ENCODE results near the gene TNFRSF18. TPM values are rescaled to one million over a fixed set of nuclear protein-coding genes. Genes with fewer than 3 reads are reported as not detected.

TNFRSF18 gene
- total RNA-seq, 1 donor from 2014 or later = 254 TPM

DNA sequence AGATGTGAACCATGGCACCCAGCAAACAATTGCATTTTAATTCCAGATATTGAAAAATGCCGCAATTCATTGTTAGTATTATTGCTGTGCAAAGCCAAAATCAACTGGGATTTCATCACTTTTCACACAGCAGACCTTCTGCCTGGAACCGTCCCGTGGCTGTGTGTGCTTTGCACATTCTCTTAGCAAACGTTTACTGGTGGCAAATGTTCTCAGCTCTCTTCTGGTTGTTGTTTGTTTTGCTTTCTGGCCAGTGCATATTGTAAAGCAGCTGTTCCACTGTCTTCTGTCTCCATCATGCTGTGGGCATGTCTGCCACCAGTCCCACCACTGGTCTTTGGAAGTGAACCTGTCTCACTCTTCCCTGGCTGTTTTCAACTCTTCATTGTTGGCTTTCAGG, 52.5 kb downstream of the TNFRSF18 start:
- intact Hi-C loops (cut with micrococcal nuclease) = no loop called here
- no peak for DNase-seq
- Mint-ChIP-seq H3K9me3 (peaks cover 14% of the 10 kb centered on the region), H3K4me3 (no peak overlapping the region), H3K36me3 (ENCODE audit: low read depth) (peaks cover 5% of the 10 kb centered on the region), H3K27ac (no peak overlapping the region), H3K4me1 (no peaks in the 10 kb centered on the region), H3K27me3 (no peaks in the 10 kb centered on the region)

Other genes starting within 250 kb of the TNFRSF18 start
- 190 and 192 TPM in 2 replicates for gene NOC2L, start 247.3 kb downstream of the TNFRSF18 start, total RNA-seq
- 46.4 and 48.1 TPM in 2 replicates for gene KLHL17, start 246.0 kb downstream of the TNFRSF18 start, total RNA-seq
- gene PLEKHN1, start 240.1 kb downstream of the TNFRSF18 start, total RNA-seq = 1.8 and 2.8 TPM in 2 replicates
- not detected in 2 replicates for gene PERM1, start 224.5 kb downstream of the TNFRSF18 start, total RNA-seq
- gene HES4, start 206.5 kb downstream of the TNFRSF18 start, total RNA-seq = 2.8 and 5.0 TPM in 2 replicates
- 43.3 and 45.5 TPM in 2 replicates for gene ISG15, start 193.1 kb downstream of the TNFRSF18 start, total RNA-seq
- gene AGRN, start 186.5 kb downstream of the TNFRSF18 start, total RNA-seq = 29.6 and 35.8 TPM in 2 replicates
- not detected in 2 replicates for gene RNF223, start 132.3 kb downstream of the TNFRSF18 start, total RNA-seq
- gene C1orf159, start 90.5 kb downstream of the TNFRSF18 start, total RNA-seq = 24.5 and 28.0 TPM in 2 replicates
- not detected in 2 replicates for gene TTLL10, start 32.7 kb downstream of the TNFRSF18 start, total RNA-seq
- gene TNFRSF4, start 7.6 kb upstream of the TNFRSF18 start, total RNA-seq = 692 and 702 TPM in 2 replicates
- gene SDF4, start 25.4 kb upstream of the TNFRSF18 start, total RNA-seq = 175 and 194 TPM in 2 replicates
- gene B3GALT6, start 25.6 kb upstream of the TNFRSF18 start, total RNA-seq = 42.5 and 43.2 TPM in 2 replicates
- 1.3 and 2.8 TPM in 2 replicates for gene C1QTNF12, start 40.1 kb upstream of the TNFRSF18 start, total RNA-seq
- 86.9 and 87.3 TPM in 2 replicates for gene UBE2J2, start 67.3 kb upstream of the TNFRSF18 start, total RNA-seq
- 3.1 and 3.2 TPM in 2 replicates for gene SCNN1D, start 73.8 kb upstream of the TNFRSF18 start, total RNA-seq
- 54.1 and 55.7 TPM in 2 replicates for gene ACAP3, start 101.3 kb upstream of the TNFRSF18 start, total RNA-seq
- 33.4 and 35.2 TPM in 2 replicates for gene PUSL1, start 102.0 kb upstream of the TNFRSF18 start, total RNA-seq
- gene INTS11, start 118.1 kb upstream of the TNFRSF18 start, total RNA-seq = 145 TPM in 2 replicates
- 11.5 and 12.3 TPM in 2 replicates for gene CPTP, start 118.2 kb upstream of the TNFRSF18 start, total RNA-seq
- 0.28 and 0.38 TPM in 2 replicates for gene TAS1R3, start 124.7 kb upstream of the TNFRSF18 start, total RNA-seq
- 63.2 and 65.9 TPM in 2 replicates for gene DVL1, start 142.8 kb upstream of the TNFRSF18 start, total RNA-seq
- gene MXRA8, start 152.0 kb upstream of the TNFRSF18 start, total RNA-seq = 0.24 and 0.75 TPM in 2 replicates
- gene AURKAIP1, start 168.6 kb upstream of the TNFRSF18 start, total RNA-seq = 142 and 146 TPM in 2 replicates
- gene CCNL2, start 192.7 kb upstream of the TNFRSF18 start, total RNA-seq = 144 and 146 TPM in 2 replicates
- gene MRPL20, start 200.7 kb upstream of the TNFRSF18 start, total RNA-seq = 187 and 194 TPM in 2 replicates
- gene ANKRD65, start 214.7 kb upstream of the TNFRSF18 start, total RNA-seq = not detected in 2 replicates
- gene VWA1, start 229.1 kb upstream of the TNFRSF18 start, total RNA-seq = 4.9 and 5.2 TPM in 2 replicates
- 0.40 and 0.75 TPM in 2 replicates for gene ATAD3C, start 243.1 kb upstream of the TNFRSF18 start, total RNA-seq

Measured in activated CD4-positive, alpha-beta T cell treated with anti-CD3 and anti-CD28 coated beads, Interleukin-2, amount 10 ng/mL, durations not matched to agents 24 days and 14 days (primary cell).